Mucosa of descending colon (tissue), 3 donors: ENCODE measurements around the gene ST3GAL2. TPM values are rescaled to one million over a fixed set of nuclear protein-coding genes. Genes with fewer than 3 reads are reported as not detected.
"Not testable (repeated sequence)": the region's sequence is repeated elsewhere in the genome, so short reads cannot be mapped to it uniquely, and the experiment has no call there.

ENCODE experiments used
- ATAC-seq: fragments of 200-7000 bp; cut with Tn5 transposase; one replicate; pipeline ENCODE4 v1.9.1; 2020; ENCODE audit warnings: mild to moderate bottlenecking, moderate library complexity
- DNase-seq, 3 donors: peaks; one replicate each; pipeline ENCODE4 v3.0.0-alpha.2; 2020
- H3K36me3 ChIP-seq: fragments of 200-600 bp; one replicate; pipeline ENCODE4 v1.8.0; 2021; ENCODE audit warnings: low read depth, mild to moderate bottlenecking
- H3K4me1 ChIP-seq: fragments of 200-600 bp; one replicate; pipeline ENCODE4 v1.8.0; 2021; ENCODE audit warnings: low read depth, mild to moderate bottlenecking
- H3K4me3 ChIP-seq: fragments of 200-600 bp; one replicate; pipeline ENCODE4 v1.8.0; 2021; ENCODE audit warnings: mild to moderate bottlenecking
- H3K9me3 ChIP-seq: fragments of 200-600 bp; one replicate; pipeline ENCODE4 v1.8.0; 2021; ENCODE audit warnings: mild to moderate bottlenecking
- CTCF ChIP-seq: fragments of 200-600 bp; IDR thresholded peaks from one replicate; pipeline ENCODE4 v1.8.0; 2022; ENCODE audit warnings: antibody characterized with exemption, mild to moderate bottlenecking
- intact Hi-C, 2 donors: fragments of 100-400 bp; cut with DNase I in 1 of 2; cut with micrococcal nuclease in 1 of 2; formaldehyde crosslinking; loops; one replicate each; pipeline versions ENCODE4 v1.11.0 to v1.11.1; 2022; cut with DNase I, micrococcal nuclease
- total RNA-seq, 3 donors: library from RNA; stranded (reverse); fragmentation: NEBNext Ultra II Directional in 2 of 3; extraction: Animal tissue kit (Norgen Biotek cat#: 25700) in 2 of 3; gene quantifications; one replicate each; pipeline versions ENCODE4 v1.2.1 to v1.2.4, GENCODE V29; 2021 to 2023
- donor health status: DM: no; HTN: no; CAD: no; lungs with moderate emphysema.
- donor health status: DM: no; HTN: no; CAD: no.
- donor health status: DM: no; HTN: yes; CAD: no.

The ST3GAL2 gene
- total RNA-seq, 3 donors from 2014 or later = 4.2 to 22.4 (median 9.5) TPM

DNA sequence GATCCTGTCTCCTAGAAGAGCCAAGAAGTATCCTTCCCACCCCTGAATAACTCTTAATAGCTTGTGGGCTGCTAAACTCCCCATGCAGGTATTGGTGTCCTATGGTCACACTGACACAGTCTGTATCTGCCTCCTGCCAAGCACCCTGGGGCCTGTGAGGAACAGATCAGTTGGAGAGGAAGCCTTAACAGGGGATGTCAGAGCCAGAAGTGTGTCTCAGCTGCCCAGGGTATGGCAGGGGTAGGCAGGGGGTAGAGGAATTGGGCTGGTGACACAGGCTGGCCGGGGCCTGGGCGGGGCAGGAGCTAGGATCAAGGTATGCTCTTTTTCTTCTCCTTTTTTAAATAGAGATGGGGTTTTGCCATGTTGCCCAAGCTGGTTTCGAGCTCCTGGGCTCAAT lies 47.5 kb downstream of the ST3GAL2 start:
- peaks cover under 1% of the 10 kb centered on the region for H3K4me1 ChIP-seq
- no peak for DNase-seq
- no peak overlapping the region for H3K4me3 ChIP-seq
- no peaks in the 10 kb centered on the region for H3K9me3 ChIP-seq
- intact Hi-C loops = loop anchor here (10.0 kb wide), 2 partner anchors 63 to 73 kb away; partner anchors contain the start of gene FCSK (in 1 of the 2)
- TF ChIP-seq CTCF = no peak
- no peak for ATAC-seq
- H3K36me3 ChIP-seq = no peaks in the 10 kb centered on the region

- intact Hi-C loops = loop anchor here (10.0 kb wide), 2 partner anchors 64 to 74 kb away; partner anchors contain the start of gene FCSK (in 1 of the 2)
- Histone ChIP-seq H3K9me3 (no peaks in the 10 kb centered on the region), H3K4me3 (no peak overlapping the region), H3K4me1 (no peaks in the 10 kb centered on the region), H3K36me3 (no peaks in the 10 kb centered on the region)
- DNase-seq = peak in 1 of 3 donors; percentile 34
- TF ChIP-seq CTCF = no peak
- peak; percentile 54 for ATAC-seq
Measured at GRCh38 chr16:70390774-70391173, 48.1 kb downstream of the ST3GAL2 start.

DNA sequence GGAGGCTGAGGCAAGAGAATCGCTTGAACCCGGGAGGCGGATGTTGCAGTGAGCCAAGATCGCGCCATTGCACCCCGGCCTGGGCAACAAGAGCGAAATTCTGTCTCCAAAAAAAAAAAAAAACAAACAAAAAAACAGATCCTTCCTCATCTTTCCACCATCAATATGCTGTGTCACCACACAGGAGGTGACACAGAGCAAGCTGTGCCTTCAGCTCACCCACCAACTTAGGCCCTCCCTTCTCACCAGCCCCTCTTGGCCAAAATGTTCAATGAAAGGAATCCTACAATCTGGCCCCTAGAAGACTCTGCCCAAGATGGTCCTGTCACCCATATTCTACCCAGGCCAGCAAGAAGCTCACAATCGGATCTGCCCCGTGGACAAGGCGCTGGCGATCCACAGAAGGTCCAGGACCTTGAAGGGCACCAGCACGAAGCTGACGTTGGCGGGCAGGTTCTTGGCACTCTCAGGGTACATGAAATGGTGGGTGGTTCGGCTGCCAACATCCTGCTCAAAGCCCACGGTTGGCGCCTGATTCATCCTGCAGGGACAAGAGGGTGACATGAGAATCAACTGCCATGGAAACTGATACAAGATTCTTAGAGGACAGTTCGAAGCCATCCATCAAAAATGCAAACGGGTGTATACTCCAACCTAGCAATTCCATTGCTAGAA lies 50.8 kb downstream of the ST3GAL2 start:
- intact Hi-C loops = no loop called here
- ATAC-seq (no peak), DNase-seq (no peak)
- no peaks in the 10 kb centered on the region for H3K36me3 ChIP-seq
- H3K4me3 ChIP-seq = no peak overlapping the region
- no peaks in the 10 kb centered on the region for H3K4me1 ChIP-seq
- no peaks in the 10 kb centered on the region for H3K9me3 ChIP-seq
- TF ChIP-seq CTCF = no peak

- H3K4me1 ChIP-seq, H3K4me3 ChIP-seq, ATAC-seq, H3K9me3 ChIP-seq, DNase-seq, intact Hi-C loops, H3K36me3 ChIP-seq: not testable (repeated sequence)
Measured at GRCh38 chr16:70386289-70386986, 52.5 kb downstream of the ST3GAL2 start.

DNA sequence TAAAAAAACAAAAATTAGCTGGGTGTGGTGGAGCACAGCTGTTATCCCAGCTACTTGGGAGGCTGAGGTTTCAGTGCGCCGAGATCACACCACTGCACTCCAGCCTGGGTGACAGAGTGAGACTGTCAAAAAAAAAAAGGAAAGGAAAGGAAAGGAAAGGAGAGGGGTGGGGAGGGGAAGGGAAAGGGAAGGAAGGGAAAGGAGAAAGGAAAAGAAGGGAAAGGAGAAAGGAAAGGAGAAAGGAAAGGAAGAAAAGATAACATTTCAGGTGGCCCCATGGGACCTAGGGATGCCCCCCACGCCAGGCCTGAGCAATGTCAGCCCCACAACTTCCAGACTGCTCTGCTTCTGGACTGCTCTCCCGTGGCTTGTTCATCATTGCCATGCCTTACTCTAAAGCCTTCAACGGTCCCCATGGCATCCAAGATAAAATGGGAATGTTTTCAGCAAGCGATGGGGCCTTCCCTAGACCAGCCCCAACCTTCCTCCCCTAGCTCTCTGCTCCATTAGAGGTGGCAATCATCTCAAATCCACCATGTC lies 55.4 kb downstream of the ST3GAL2 start:
- intact Hi-C loops = no loop called here
- ATAC-seq = no peak
- peaks cover 15% of the 10 kb centered on the region for H3K4me1 ChIP-seq
- no peak overlapping the region for H3K4me3 ChIP-seq
- no peaks in the 10 kb centered on the region for H3K36me3 ChIP-seq
- no peak for TF ChIP-seq CTCF
- H3K9me3 ChIP-seq = no peaks in the 10 kb centered on the region
- no peak for DNase-seq
